ENCODE measurements around the gene GALM. TPM values are rescaled to one million over a fixed set of nuclear protein-coding genes. Genes with fewer than 3 reads are reported as not detected.
A peak's percentile ranks its signal among the peaks of the same experiment; 100 is the strongest.
"Not testable (repeated sequence)": the region's sequence is repeated elsewhere in the genome, so short reads cannot be mapped to it uniquely, and the experiment has no call there.

The GALM gene
- total RNA-seq, 2 experiments from 2014 or later: 31.3 to 31.9 TPM

GRCh38 chr2:38690499-38691420 is 24.8 kb downstream of the GALM start:
- Mint-ChIP-seq H3K27me3 (ENCODE audit: low read depth) (no peaks in the 10 kb centered on the region), H3K27ac (peak overlapping the region; percentile 71), H3K9me3 (no peaks in the 10 kb centered on the region), H3K36me3 (ENCODE audit: low read depth) (peaks cover 53% of the 10 kb centered on the region), H3K4me3 (no peak overlapping the region), H3K4me1 (ENCODE audit: low read depth) (peaks cover 56% of the 10 kb centered on the region)
- DNase-seq: peak; percentile 50
- intact Hi-C loops (cut with micrococcal nuclease): loop anchor here (1.0 kb wide), 4 partner anchors 19 to 37 kb away; no protein-coding TSS in a partner anchor
- CTCF ChIA-PET: interaction anchor here (0.6 to 1.5 kb wide), 8 partner anchors 9 to 157 kb away, joined by 3 to 5 read pairs (median 4); no protein-coding TSS in a partner anchor

- H3K9me3 Mint-ChIP-seq: no peaks in the 10 kb centered on the region
- H3K4me1 Mint-ChIP-seq (ENCODE audit: low read depth): peaks cover 56% of the 10 kb centered on the region
- CTCF ChIA-PET: interaction anchor here (0.6 to 1.5 kb wide), 6 partner anchors 9 to 110 kb away, joined by 3 to 6 read pairs (median 4); no protein-coding TSS in a partner anchor
- no peak overlapping the region for H3K27ac Mint-ChIP-seq
- H3K27me3 Mint-ChIP-seq (ENCODE audit: low read depth): no peaks in the 10 kb centered on the region
- peaks cover 51% of the 10 kb centered on the region for H3K36me3 Mint-ChIP-seq (ENCODE audit: low read depth)
- no peak overlapping the region for H3K4me3 Mint-ChIP-seq
- DNase-seq: no peak
- intact Hi-C loops (cut with micrococcal nuclease): loop anchor here (1.0 kb wide), 4 partner anchors 17 to 39 kb away; no protein-coding TSS in a partner anchor
These were observed 26.1 kb downstream of the GALM start for GRCh38 chr2:38691994-38692393.

DNA sequence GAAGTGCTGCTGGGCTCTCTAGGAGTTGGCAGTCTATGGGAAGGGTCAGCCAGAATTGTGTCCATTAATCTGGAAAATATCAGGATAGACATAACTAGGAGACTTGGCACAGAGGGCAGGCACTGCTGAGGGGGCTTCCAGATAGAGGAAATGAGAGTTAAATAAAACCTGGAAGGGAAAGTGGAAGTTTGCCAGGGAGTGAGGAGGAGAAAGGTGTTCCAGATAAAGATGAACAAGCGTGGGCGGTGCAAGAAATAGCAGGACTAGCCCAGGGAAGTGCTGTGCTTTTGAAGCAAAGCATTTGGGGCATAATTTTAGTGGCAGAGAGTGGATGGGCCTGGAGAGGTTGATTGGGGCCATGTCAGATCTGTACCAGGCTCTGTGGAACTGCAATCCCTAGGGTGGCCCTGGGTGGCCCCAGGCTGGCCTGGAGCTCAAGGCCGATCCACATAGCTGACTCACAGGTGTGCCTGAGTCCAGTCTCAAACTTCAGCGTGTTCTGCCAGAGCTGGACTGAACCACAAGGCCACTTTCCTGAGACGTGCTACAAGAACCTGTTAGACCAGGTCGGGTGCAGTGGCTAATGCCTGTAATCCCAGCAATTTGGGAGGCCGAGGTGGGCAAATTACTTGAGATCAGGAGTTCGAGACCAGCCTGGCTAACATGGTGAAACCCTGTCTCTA is 26.9 kb downstream of the GALM start:
- no peak for DNase-seq
- peaks cover 45% of the 10 kb centered on the region for H3K36me3 Mint-ChIP-seq (ENCODE audit: low read depth)
- intact Hi-C loops (cut with micrococcal nuclease): no loop called here
- peaks cover 64% of the 10 kb centered on the region for H3K4me1 Mint-ChIP-seq (ENCODE audit: low read depth)
- H3K27ac Mint-ChIP-seq: peak overlapping the region; percentile 16
- no peak overlapping the region for H3K4me3 Mint-ChIP-seq
- no peaks in the 10 kb centered on the region for H3K27me3 Mint-ChIP-seq (ENCODE audit: low read depth)
- CTCF ChIA-PET: interaction anchor here (1.0 kb wide), 2 partner anchors 11 to 17 kb away, joined by 3 to 6 read pairs; no protein-coding TSS in a partner anchor
- no peaks in the 10 kb centered on the region for H3K9me3 Mint-ChIP-seq

GRCh38 chr2:38697116-38697840 is 31.4 kb downstream of the GALM start:
- intact Hi-C loops (cut with micrococcal nuclease): loop anchor here (1.0 kb wide), 2 partner anchors 25 to 30 kb away; no protein-coding TSS in a partner anchor
- DNase-seq: peak; percentile 59
- CTCF ChIA-PET: interaction anchor here (1.1 kb wide), 1 partner anchor 9 kb away, joined by 3 read pairs; no protein-coding TSS in a partner anchor
- H3K4me3 Mint-ChIP-seq: no peak overlapping the region
- H3K36me3 Mint-ChIP-seq (ENCODE audit: low read depth): peaks cover 33% of the 10 kb centered on the region
- no peaks in the 10 kb centered on the region for H3K9me3 Mint-ChIP-seq
- H3K27ac Mint-ChIP-seq: peak overlapping the region; percentile 86
- H3K27me3 Mint-ChIP-seq (ENCODE audit: low read depth): no peaks in the 10 kb centered on the region
- H3K4me1 Mint-ChIP-seq (ENCODE audit: low read depth): peaks cover 72% of the 10 kb centered on the region

- Mint-ChIP-seq H3K4me1 (ENCODE audit: low read depth) (peaks cover 70% of the 10 kb centered on the region), H3K36me3 (ENCODE audit: low read depth) (peaks cover 24% of the 10 kb centered on the region), H3K27ac (peak overlapping the region; percentile 56), H3K9me3 (no peaks in the 10 kb centered on the region), H3K4me3 (no peak overlapping the region), H3K27me3 (ENCODE audit: low read depth) (no peaks in the 10 kb centered on the region)
- no peak for DNase-seq
- CTCF ChIA-PET: interaction anchor here (0.6 to 1.9 kb wide), 7 partner anchors 16 to 373 kb away, joined by 3 to 6 read pairs (median 4); no protein-coding TSS in a partner anchor
- intact Hi-C loops (cut with micrococcal nuclease): no loop called here
These were observed 32.6 kb downstream of the GALM start for GRCh38 chr2:38698467-38699003.

GRCh38 chr2:38700113-38700785 is 34.3 kb downstream of the GALM start:
- Mint-ChIP-seq H3K36me3 (ENCODE audit: low read depth) (peaks cover 18% of the 10 kb centered on the region), H3K27me3 (ENCODE audit: low read depth) (no peaks in the 10 kb centered on the region), H3K4me1 (ENCODE audit: low read depth) (peaks cover 56% of the 10 kb centered on the region), H3K27ac (peak overlapping the region; percentile 95), H3K4me3 (peak overlapping the region; percentile 57), H3K9me3 (no peaks in the 10 kb centered on the region)
- intact Hi-C loops (cut with micrococcal nuclease): loop anchor here (1.0 kb wide), 1 partner anchor 47 kb away; no protein-coding TSS in a partner anchor
- no peak for DNase-seq
- CTCF ChIA-PET: interaction anchor here (1.0 to 1.5 kb wide), 3 partner anchors 8 to 97 kb away, joined by 3 to 4 read pairs (median 3); partner anchors contain the start of gene HNRNPLL

- no peak for DNase-seq
- Mint-ChIP-seq H3K27me3 (ENCODE audit: low read depth) (no peaks in the 10 kb centered on the region), H3K4me1 (ENCODE audit: low read depth) (peaks cover 58% of the 10 kb centered on the region), H3K9me3 (no peaks in the 10 kb centered on the region), H3K4me3 (peak overlapping the region; percentile 57), H3K36me3 (ENCODE audit: low read depth) (peaks cover 15% of the 10 kb centered on the region), H3K27ac (peak overlapping the region; percentile 95)
- intact Hi-C loops (cut with micrococcal nuclease): loop anchor here (1.0 kb wide), 2 partner anchors 8 to 48 kb away; no protein-coding TSS in a partner anchor
- CTCF ChIA-PET: interaction anchor here (0.7 to 1.5 kb wide), 4 partner anchors 9 to 98 kb away, joined by 3 to 4 read pairs (median 3); partner anchors contain the start of gene HNRNPLL
These were observed 35.1 kb downstream of the GALM start for GRCh38 chr2:38700881-38701458.

DNA sequence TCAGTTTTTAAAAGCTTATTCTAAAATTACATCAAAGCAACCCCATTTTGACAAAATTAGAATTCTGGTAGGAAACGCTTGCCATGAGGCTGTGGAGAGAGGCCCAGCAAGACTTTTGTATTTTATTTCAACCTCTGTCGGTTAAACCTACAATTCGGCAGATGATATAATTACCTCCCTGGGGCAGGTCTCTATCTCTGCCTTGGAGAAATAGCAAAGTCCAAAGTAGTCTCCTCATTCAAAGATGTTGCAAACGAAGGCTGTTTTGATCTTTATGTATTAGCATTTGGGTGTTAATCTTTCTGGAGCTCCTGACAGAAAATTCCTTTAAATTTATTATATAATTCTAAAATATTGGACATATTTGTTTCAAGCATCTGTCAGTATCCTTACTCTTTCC is 35.6 kb downstream of the GALM start:
- Mint-ChIP-seq H3K4me1 (ENCODE audit: low read depth) (peaks cover 57% of the 10 kb centered on the region), H3K27me3 (ENCODE audit: low read depth) (no peaks in the 10 kb centered on the region), H3K36me3 (ENCODE audit: low read depth) (peaks cover 13% of the 10 kb centered on the region), H3K4me3 (no peak overlapping the region), H3K27ac (peak overlapping the region; percentile 95), H3K9me3 (no peaks in the 10 kb centered on the region)
- CTCF ChIA-PET: interaction anchor here (0.6 to 1.5 kb wide), 4 partner anchors 8 to 128 kb away, joined by 3 to 5 read pairs (median 4); partner anchors contain the start of gene HNRNPLL
- intact Hi-C loops (cut with micrococcal nuclease): loop anchor here (1.0 kb wide), 1 partner anchor 8 kb away; no protein-coding TSS in a partner anchor
- DNase-seq: no peak

GRCh38 chr2:38702413-38702812 is 36.5 kb downstream of the GALM start:
- H3K4me1 Mint-ChIP-seq (ENCODE audit: low read depth): peaks cover 58% of the 10 kb centered on the region
- H3K4me3 Mint-ChIP-seq: no peak overlapping the region
- H3K9me3 Mint-ChIP-seq: no peaks in the 10 kb centered on the region
- DNase-seq: no peak
- no peaks in the 10 kb centered on the region for H3K27me3 Mint-ChIP-seq (ENCODE audit: low read depth)
- intact Hi-C loops (cut with micrococcal nuclease): no loop called here
- peaks cover 14% of the 10 kb centered on the region for H3K36me3 Mint-ChIP-seq (ENCODE audit: low read depth)
- CTCF ChIA-PET: interaction anchor here (0.6 to 1.8 kb wide), 5 partner anchors 9 to 162 kb away, joined by 3 to 7 read pairs (median 5); no protein-coding TSS in a partner anchor
- H3K27ac Mint-ChIP-seq: peak overlapping the region; percentile 83

DNA sequence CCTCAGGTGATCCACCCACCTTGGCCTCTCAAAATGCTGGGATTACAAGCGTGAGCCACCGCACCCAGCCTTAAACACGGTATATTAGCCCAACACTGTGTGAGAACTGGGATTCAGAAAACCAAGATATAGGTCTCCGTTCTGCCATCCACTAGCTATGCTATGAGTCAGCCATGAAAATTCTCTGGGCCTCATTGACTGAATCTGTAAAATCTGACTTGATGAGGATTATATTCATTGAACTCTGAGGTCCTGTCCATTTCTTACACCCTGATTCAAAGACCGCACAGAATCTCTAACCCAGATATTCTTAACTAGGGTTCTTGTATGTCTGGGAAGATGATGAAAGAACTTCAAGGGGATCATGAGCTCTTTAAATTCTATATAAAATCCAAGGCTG is 37.4 kb downstream of the GALM start:
- intact Hi-C loops (cut with micrococcal nuclease); DNase-seq; H3K4me3 Mint-ChIP-seq; H3K27me3 Mint-ChIP-seq (ENCODE audit: low read depth); H3K27ac Mint-ChIP-seq; H3K9me3 Mint-ChIP-seq: not testable (repeated sequence)
- Mint-ChIP-seq H3K36me3 (ENCODE audit: low read depth) (peaks cover 13% of the 10 kb centered on the region), H3K4me1 (ENCODE audit: low read depth) (peaks cover 57% of the 10 kb centered on the region)
- CTCF ChIA-PET: interaction anchor here (0.6 to 1.8 kb wide), 4 partner anchors 17 to 162 kb away, joined by 3 to 6 read pairs (median 4); no protein-coding TSS in a partner anchor
